GM12801 (cell line): ENCODE results near the gene PA2G4.

ENCODE experiments used
- TF ChIP-seq, protein P1 (sequence below): IDR thresholded peaks from one replicate; pipeline ENCODE4 v1.5.1; 2011; ENCODE audit warnings: control low read depth; ENCODE audit not compliant: insufficient read length; ENCODE audit errors: extremely low read depth

The PA2G4 gene

DNA sequence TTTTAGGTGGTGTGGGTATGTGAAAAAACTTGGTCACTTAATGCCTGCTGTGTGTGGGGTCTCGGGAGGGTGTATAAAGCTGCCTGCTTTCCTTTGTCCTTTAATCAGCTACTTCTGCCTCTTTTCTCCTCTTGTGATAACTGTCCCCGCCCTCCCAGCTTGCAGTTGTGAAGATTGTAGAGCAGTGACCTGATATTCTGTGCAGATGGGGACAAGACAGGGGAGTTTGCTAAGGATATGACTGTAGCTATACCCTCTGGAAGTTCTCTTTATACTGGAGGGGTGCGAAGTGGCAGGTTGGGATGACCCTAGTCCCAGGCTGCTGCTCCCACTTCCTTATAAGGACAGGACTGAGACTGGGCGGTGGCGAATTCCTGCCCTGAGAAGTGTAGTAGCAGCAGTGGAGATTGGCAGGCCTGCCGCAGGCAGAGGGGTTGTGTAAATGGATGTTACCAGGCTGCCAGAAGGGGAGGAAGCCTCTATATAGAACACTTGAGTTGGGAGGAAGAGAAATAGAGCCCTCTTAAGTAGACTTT, 54.6 kb downstream of the PA2G4 start:
- TF ChIP-seq, protein P1, sequence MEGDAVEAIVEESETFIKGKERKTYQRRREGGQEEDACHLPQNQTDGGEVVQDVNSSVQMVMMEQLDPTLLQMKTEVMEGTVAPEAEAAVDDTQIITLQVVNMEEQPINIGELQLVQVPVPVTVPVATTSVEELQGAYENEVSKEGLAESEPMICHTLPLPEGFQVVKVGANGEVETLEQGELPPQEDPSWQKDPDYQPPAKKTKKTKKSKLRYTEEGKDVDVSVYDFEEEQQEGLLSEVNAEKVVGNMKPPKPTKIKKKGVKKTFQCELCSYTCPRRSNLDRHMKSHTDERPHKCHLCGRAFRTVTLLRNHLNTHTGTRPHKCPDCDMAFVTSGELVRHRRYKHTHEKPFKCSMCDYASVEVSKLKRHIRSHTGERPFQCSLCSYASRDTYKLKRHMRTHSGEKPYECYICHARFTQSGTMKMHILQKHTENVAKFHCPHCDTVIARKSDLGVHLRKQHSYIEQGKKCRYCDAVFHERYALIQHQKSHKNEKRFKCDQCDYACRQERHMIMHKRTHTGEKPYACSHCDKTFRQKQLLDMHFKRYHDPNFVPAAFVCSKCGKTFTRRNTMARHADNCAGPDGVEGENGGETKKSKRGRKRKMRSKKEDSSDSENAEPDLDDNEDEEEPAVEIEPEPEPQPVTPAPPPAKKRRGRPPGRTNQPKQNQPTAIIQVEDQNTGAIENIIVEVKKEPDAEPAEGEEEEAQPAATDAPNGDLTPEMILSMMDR, result no peak

DNA sequence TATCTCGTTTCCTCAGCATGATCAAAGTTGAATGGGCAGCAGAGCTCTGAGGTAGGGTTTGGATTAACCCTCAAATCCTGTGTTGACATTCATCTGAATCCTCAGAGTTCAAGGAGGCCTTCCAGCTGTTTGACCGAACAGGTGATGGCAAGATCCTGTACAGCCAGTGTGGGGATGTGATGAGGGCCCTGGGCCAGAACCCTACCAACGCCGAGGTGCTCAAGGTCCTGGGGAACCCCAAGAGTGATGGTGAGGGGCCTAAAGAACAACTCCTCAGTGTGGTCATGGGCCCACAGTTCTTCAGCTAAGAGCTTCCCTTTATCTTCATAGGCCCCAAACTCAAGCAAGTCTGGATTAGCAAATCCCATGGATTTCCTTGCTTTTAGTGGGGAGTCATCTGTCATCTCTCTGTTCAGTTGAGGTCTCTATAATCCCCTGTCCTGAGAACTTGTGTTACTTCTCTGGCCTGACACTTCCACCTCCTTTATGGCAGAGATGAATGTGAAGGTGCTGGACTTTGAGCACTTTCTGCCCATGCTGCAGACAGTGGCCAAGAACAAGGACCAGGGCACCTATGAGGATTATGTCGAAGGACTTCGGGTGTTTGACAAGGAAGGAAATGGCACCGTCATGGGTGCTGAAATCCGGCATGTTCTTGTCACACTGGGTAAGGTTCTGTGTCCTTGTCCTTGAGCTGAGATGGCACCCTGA, 55.3 kb downstream of the PA2G4 start:
- TF ChIP-seq, protein P1, result no peak

DNA sequence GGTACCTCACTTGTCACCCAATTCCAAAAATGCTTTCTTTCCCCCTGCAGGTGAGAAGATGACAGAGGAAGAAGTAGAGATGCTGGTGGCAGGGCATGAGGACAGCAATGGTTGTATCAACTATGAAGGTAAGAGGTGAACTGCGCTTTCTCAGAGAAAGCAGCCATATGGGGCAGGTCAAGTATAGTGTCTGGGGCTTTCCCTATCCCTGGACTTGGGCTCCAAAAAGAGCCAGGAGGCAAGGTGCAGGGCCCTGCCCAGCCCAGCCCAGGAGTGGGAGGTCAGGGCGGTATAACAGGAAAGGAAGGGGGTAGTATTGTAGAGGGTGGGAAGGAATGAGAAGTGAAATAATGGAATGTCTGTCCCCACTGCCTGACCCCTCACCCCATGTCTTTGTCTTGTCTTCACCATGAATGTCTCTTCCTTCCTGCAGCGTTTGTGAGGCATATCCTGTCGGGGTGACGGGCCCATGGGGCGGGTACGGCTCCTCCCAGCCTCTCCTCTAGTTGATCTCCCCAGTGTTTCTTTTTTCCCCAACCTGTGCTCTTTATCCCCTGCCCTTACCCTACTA, 55.9 kb downstream of the PA2G4 start:
- TF ChIP-seq, protein P1, result no peak

DNA sequence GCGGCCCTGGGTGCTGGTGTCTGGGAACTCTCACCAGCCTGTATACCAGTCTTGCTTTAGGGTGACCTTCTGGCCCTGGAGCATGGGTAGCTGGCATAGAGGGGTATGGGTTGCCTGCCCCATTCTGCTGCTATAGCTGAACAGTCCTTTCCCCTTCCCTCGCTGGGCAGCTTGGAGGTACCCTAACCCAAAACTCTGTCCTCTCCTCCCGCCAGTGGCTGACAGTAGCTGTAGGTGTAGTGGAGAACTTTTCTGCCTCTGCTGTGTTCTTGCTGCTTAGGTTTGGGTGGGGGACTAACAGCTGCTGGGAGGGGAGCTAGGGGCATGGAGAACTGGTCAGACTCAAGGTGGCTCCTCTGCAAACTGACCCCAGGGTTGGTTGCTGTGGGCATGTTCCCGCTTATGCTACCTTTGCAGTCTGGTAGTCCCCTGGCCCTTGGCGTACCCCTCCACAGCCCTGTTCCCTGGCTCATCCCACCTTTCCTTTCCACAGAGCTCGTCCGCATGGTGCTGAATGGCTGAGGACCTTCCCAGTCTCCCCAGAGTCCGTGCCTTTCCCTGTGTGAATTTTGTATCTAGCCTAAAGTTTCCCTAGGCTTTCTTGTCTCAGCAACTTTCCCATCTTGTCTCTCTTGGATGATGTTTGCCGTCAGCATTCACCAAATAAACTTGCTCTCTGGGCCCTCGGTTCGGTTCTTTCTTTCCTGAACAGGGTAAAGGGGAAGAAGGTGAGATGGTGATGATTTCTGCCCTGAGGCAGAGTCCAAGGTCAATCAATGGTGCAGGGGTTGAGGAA, 56.7 kb downstream of the PA2G4 start:
- TF ChIP-seq, protein P1, result no peak

DNA sequence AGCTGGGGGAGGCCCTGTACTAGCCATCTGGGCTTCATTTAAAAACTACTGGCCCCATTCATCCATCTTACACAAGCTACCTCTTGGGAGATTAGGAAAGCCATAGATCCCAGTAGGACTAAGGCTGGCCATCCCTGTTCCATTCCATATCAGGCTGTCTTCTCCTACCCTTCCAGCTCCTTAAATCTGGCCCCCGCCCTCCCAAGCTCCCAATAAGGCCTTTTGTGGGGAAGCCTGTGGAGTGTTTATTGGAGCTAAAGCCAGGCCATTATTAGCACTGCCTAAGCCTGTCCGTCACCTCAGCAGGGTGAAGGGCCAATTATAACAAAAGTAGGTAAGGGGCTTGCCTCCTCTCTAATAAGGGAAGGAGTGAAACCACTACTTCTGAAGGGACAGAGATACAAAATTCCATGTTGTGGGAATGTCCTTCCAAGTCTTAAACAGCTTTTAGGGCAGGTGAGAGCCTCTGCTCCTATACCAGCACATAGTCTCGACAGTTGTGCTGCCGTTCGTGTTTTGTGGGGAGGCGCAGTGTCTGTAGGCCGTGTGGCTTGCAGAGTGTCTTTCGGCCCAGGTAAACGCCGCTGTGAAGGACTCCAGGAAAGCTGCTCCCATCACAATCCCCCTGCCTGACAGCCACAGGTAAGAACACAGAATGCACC, 57.5 kb downstream of the PA2G4 start:
- TF ChIP-seq, protein P1, result no peak

DNA sequence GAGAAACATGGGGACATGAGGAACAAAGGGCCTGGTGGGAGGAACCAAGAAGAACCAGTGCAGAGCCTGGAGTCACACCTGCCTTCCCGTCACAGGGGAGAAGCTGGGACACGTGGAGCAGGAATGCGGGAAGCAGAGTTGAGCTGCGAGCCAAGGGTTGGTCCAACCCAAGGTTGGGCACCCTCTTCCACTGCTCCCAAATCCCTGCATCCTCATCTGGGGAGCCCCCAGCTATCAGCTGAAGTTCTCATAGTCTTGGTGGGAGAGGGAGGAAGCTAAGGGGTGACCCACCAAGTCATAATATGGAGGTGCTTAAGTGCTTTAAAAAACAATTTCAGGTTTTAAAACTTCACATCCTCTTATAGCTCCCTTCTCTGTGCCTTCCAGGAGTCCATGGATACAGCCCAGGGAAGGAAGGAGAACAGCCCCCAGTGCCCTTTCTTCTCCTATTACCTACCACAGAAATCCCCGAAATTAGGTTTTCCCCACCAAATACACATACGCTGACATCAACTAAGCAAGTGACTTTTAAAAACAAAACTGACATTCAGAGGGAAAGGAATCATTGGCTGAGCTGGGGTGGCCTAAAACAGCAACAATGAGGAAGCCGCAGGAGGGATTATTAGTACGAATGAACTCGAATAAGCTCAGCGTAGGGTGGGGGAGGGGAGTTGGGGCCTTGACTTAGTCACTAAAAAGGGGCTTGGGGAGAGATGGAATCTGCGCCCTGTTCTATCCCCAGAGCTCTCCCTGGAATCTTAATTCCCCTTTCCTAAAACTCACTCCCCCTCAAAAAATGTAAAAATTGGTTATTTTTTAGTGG, 58.3 kb downstream of the PA2G4 start:
- TF ChIP-seq, protein P1, result no peak
